K562 treated with DMSO at 1 percent for 12 hours (cell line): Measurements from ENCODE around the gene ST3GAL6. TPM values are rescaled to one million over a fixed set of nuclear protein-coding genes. Genes with fewer than 3 reads are reported as not detected.

Experiments used
- total RNA-seq: library from RNA; unstranded; fragments of 300-600 nt; gene quantifications from 2 replicates; pipeline ENCODE4 v1.2.3, GENCODE V29; 2022; ENCODE audit not compliant: insufficient read depth

The ST3GAL6 gene, protein sequence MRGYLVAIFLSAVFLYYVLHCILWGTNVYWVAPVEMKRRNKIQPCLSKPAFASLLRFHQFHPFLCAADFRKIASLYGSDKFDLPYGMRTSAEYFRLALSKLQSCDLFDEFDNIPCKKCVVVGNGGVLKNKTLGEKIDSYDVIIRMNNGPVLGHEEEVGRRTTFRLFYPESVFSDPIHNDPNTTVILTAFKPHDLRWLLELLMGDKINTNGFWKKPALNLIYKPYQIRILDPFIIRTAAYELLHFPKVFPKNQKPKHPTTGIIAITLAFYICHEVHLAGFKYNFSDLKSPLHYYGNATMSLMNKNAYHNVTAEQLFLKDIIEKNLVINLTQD
- 0.56 TPM in 1 of 2 replicates, not detected in the other for total RNA-seq

GRCh38 chr3:98763076-98763475, at the start of gene ST3GAL6:
Gene ST3GAL6, plus strand, starts transcription at chr3:98763340. Its CDS starts 5,101 bp downstream, at chr3:98768441.

Other genes starting within 250 kb of the ST3GAL6 start
- gene CLDND1, start 240.4 kb upstream of the ST3GAL6 start, total RNA-seq, result 25.5 and 56.1 TPM in 2 replicates
- not detected in 2 replicates for gene GPR15, start 231.4 kb upstream of the ST3GAL6 start, total RNA-seq
- 12.5 and 22.4 TPM in 2 replicates for gene CPOX, start 169.7 kb upstream of the ST3GAL6 start, total RNA-seq
- 2.1 and 7.5 TPM in 2 replicates for gene DCBLD2, start 138.4 kb downstream of the ST3GAL6 start, total RNA-seq